BE2C (cell line): ENCODE data around the gene HRG.
"Not testable (repeated sequence)": the region's sequence is repeated elsewhere in the genome, so short reads cannot be mapped to it uniquely, and the experiment has no call there.

Experiments used
- DNase-seq: peaks from one replicate; pipeline ENCODE4 v3.0.0-alpha.2; 2020
- H3K27me3 ChIP-seq: fragments of 250-450 bp; sonication (Bioruptor Pico); 2 replicates; pipeline ENCODE4 v1.5.1; 2020; ENCODE audit warnings: mild to moderate bottlenecking
- H3K36me3 ChIP-seq: fragments of 250-450 bp; sonication (Bioruptor Pico); 2 replicates; pipeline ENCODE4 v1.5.1; 2020; ENCODE audit warnings: mild to moderate bottlenecking
- H3K4me1 ChIP-seq: fragments of 250-450 bp; sonication (Bioruptor Pico); 2 replicates; pipeline ENCODE4 v1.5.1; 2020
- H3K4me3 ChIP-seq: 2 replicates; pipeline ENCODE4 v1.5.1; 2011; ENCODE audit warnings: low read depth, low read length
- H3K9me3 ChIP-seq: fragments of 250-450 bp; sonication (Bioruptor Pico); 2 replicates; pipeline ENCODE4 v1.5.1; 2020
- CTCF ChIP-seq: IDR thresholded peaks from 2 replicates; pipeline ENCODE4 v1.5.1; 2012; ENCODE audit warnings: mild to moderate bottlenecking, low read depth, low read length

The HRG gene

GRCh38 chr3:186679151-186679550, 13.3 kb downstream of the HRG start:
- no peak for DNase-seq
- TF ChIP-seq CTCF: no peak
- H3K27me3 ChIP-seq: peaks cover 43% of the 10 kb centered on the region
- no peaks in the 10 kb centered on the region for H3K9me3 ChIP-seq
- H3K36me3 ChIP-seq: no peaks in the 10 kb centered on the region
- no peak overlapping the region for H3K4me3 ChIP-seq
- H3K4me1 ChIP-seq: no peaks in the 10 kb centered on the region

GRCh38 chr3:186680869-186681268, 15.1 kb downstream of the HRG start:
- no peak for TF ChIP-seq CTCF
- H3K4me1 ChIP-seq: no peaks in the 10 kb centered on the region
- H3K4me3 ChIP-seq: no peak overlapping the region
- no peak for DNase-seq
- peaks cover 32% of the 10 kb centered on the region for H3K27me3 ChIP-seq
- H3K9me3 ChIP-seq: no peaks in the 10 kb centered on the region
- no peaks in the 10 kb centered on the region for H3K36me3 ChIP-seq

GRCh38 chr3:186682812-186683211, 17.0 kb downstream of the HRG start:
- peaks cover 31% of the 10 kb centered on the region for H3K27me3 ChIP-seq
- no peaks in the 10 kb centered on the region for H3K36me3 ChIP-seq
- H3K4me1 ChIP-seq: no peaks in the 10 kb centered on the region
- DNase-seq: no peak
- H3K9me3 ChIP-seq: no peaks in the 10 kb centered on the region
- TF ChIP-seq CTCF: no peak
- H3K4me3 ChIP-seq: no peak overlapping the region

DNA sequence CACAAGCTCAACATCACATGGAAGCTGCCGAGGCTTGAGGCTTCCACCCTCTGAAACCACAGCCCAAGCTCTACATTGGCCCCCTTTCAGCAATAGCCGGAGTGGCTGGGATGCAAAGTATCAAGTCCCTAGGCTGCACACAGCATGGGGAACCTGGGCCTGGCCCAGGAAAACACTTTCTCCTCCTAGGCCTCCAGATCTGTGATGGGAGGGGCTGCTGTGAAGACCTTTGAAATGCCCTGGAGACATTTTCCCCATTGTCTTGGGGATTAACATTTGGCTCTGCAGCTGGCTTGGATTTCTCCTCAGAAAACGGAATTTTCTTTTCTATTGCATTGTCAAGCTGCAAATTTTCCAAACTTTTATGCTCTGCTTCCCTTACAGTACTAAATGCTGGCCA, 18.2 kb downstream of the HRG start:
- DNase-seq: no peak
- no peaks in the 10 kb centered on the region for H3K4me1 ChIP-seq
- no peak overlapping the region for H3K4me3 ChIP-seq
- TF ChIP-seq CTCF: no peak
- peaks cover 31% of the 10 kb centered on the region for H3K27me3 ChIP-seq
- no peaks in the 10 kb centered on the region for H3K36me3 ChIP-seq
- H3K9me3 ChIP-seq: no peaks in the 10 kb centered on the region

- H3K4me3 ChIP-seq, DNase-seq, H3K9me3 ChIP-seq, H3K4me1 ChIP-seq, H3K36me3 ChIP-seq: not testable (repeated sequence)
- peaks cover 24% of the 10 kb centered on the region; the same call in 1 of the 2 replicates for H3K27me3 ChIP-seq
Measured at GRCh38 chr3:186686475-186686874, 20.7 kb downstream of the HRG start.

- H3K27me3 ChIP-seq: peaks cover 23% of the 10 kb centered on the region; the same call in 1 of the 2 replicates
- no peak for TF ChIP-seq CTCF
- H3K4me3 ChIP-seq: no peak overlapping the region
- DNase-seq: no peak
- no peaks in the 10 kb centered on the region for H3K9me3 ChIP-seq
- H3K4me1 ChIP-seq: no peaks in the 10 kb centered on the region
- no peaks in the 10 kb centered on the region for H3K36me3 ChIP-seq
Measured at GRCh38 chr3:186687120-186687651, 21.4 kb downstream of the HRG start.

GRCh38 chr3:186690304-186690703, 24.5 kb downstream of the HRG start:
- H3K36me3 ChIP-seq, H3K4me1 ChIP-seq, H3K4me3 ChIP-seq, H3K9me3 ChIP-seq, DNase-seq: not testable (repeated sequence)
- peaks cover 18% of the 10 kb centered on the region for H3K27me3 ChIP-seq
